ENCODE measurements around the gene SKAP1. TPM values are rescaled to one million over a fixed set of nuclear protein-coding genes. Genes with fewer than 3 reads are reported as not detected.

Gene SKAP1
- total and polyA plus RNA-seq, 8 donors, result 2.4 to 4.4 (median 3.2) TPM; not detected in 2

DNA sequence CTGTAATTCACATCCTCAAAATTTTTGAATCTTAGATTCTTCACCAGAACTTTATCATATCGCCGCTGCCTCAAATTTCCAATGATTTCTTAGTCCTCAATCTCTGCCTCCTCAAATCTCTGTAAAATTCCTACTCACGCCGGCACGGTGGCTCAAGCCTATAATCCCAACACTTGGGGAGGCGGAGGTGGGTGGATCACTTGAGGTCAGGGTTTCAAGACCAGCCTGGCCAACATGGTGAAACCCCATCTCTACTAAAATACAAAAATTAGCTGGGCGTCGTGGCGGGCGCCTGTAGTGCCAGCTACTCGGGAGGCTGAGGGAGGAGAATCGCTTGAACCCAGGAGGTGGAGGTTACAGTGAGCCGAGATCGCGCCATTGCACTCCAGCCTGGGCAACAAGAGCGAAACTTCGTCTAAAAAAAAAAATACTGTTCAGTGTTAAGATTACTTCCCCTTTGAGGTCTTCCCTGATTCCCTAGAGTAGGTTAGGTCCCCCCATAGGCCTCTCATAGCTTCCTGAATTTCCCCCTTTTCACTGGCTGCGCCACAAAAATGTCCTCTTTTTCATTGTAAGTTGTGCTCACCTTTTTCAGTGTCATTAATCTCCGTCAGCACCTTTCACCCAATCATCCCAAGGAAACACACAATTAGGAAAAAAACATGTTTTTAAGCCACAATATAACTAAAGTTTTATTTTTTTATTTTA, 327.8 kb downstream of the SKAP1 start:
- Histone ChIP-seq H3K9me3 (no peaks in the 10 kb centered on the region), H3K4me1 (peaks cover 5 to 48% (median 34%) of the 10 kb centered on the region in 4 donors), H3K27ac (peak overlapping the region in 3 of 5 donors; percentile 38 to 93 (median 89)), H3K36me3 (no peaks in the 10 kb centered on the region), H3K4me3 (peak overlapping the region in 2 of 4 donors; percentile 81 to 85), H3K27me3 (no peaks in the 10 kb centered on the region)
- 78 to 89% (median 82%) methylated on average over 19 of the region's 19 CpGs for WGBS, 5 donors
- intact Hi-C loops (cut with DNase I; ENCODE audit: low total_unique reads), result no loop called here
- no peak for TF ChIP-seq POLR2A (IDR thresholded peaks at IDR 0.05)
- no peak for TF ChIP-seq POLR2AphosphoS5 (IDR thresholded peaks at IDR 0.05)
- TF ChIP-seq, protein P1, sequence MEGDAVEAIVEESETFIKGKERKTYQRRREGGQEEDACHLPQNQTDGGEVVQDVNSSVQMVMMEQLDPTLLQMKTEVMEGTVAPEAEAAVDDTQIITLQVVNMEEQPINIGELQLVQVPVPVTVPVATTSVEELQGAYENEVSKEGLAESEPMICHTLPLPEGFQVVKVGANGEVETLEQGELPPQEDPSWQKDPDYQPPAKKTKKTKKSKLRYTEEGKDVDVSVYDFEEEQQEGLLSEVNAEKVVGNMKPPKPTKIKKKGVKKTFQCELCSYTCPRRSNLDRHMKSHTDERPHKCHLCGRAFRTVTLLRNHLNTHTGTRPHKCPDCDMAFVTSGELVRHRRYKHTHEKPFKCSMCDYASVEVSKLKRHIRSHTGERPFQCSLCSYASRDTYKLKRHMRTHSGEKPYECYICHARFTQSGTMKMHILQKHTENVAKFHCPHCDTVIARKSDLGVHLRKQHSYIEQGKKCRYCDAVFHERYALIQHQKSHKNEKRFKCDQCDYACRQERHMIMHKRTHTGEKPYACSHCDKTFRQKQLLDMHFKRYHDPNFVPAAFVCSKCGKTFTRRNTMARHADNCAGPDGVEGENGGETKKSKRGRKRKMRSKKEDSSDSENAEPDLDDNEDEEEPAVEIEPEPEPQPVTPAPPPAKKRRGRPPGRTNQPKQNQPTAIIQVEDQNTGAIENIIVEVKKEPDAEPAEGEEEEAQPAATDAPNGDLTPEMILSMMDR (IDR thresholded peaks at IDR 0.05), result no peak
- TF ChIP-seq EP300 (IDR thresholded peaks at IDR 0.05), result no peak
- no peak for DNase-seq

DNA sequence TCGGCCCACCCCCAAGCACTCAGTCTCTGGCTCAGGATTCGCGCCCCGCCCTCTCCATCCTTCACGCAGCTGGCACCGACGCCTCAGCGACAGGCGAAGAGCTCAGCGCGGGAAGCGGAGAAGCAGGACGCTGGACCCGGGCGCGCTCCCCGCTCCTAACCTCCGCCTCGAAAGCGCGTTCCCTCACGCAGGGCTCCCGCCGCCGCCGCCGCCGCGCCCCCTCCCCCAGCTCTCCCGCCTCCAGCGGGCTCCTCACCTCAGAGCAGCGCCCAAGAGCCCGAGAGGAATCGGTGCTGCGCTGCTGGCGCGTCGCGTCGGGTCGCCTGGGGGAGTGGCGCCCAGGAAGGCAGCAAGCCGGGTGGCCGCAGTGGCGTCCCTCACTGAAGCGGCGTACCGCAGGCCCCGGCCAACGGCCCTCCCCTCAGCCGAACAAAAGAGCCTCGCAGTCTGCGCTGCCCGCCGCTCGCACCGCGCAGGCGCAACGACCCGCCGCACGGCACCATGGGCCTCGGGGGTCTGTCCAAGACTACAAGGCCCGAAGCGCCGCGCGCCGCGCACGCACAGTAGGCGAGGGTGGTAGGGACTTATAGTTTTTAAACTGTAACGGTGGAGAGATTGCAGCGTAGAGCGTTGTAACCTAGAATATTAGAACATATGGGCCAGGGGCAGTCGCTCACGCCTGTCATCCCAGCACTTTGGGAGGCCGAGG, 328.8 kb downstream of the SKAP1 start, which contains the start of gene CBX1:
CBX1 (minus strand) TSS at position 467 of the 709 bp plus-strand sequence. CDS start 24,474 bp downstream, outside the sequence.
- Histone ChIP-seq H3K27me3 (no peaks in the 10 kb centered on the region), H3K4me3 (peak within 1 kb of the TSS; percentile 81 to 95 (median 90)), H3K36me3 (no peaks in the 10 kb centered on the region), H3K4me1 (peaks cover 5 to 41% (median 28%) of the 10 kb centered on the region in 4 donors), H3K9me3 (no peaks in the 10 kb centered on the region), H3K27ac (peak within 1 kb of the TSS; percentile 84 to 93 (median 89))
- 0 to 1% (median 0%) methylated on average over 49 to 79 of the region's 79 CpGs for WGBS, 5 donors
- intact Hi-C loops (cut with DNase I; ENCODE audit: low total_unique reads), result no loop called here
- TF ChIP-seq, protein P1 (IDR thresholded peaks at IDR 0.05), result no peak
- no peak for TF ChIP-seq POLR2A (IDR thresholded peaks at IDR 0.05)
- peak; percentile 70 to 94 (median 93) for TF ChIP-seq POLR2AphosphoS5 (IDR thresholded peaks at IDR 0.05)
- no peak for TF ChIP-seq EP300 (IDR thresholded peaks at IDR 0.05)
- peak; percentile 94 to 99 for DNase-seq

GRCh38 chr17:48100591-48101011, 329.4 kb downstream of the SKAP1 start:
- no peak for TF ChIP-seq POLR2AphosphoS5 (IDR thresholded peaks at IDR 0.05)
- TF ChIP-seq EP300 (IDR thresholded peaks at IDR 0.05), result no peak
- no peak for TF ChIP-seq POLR2A (IDR thresholded peaks at IDR 0.05)
- TF ChIP-seq, protein P1 (IDR thresholded peaks at IDR 0.05), result no peak
- WGBS, 5 donors, result 0 to 3% (median 2%) methylated on average over 16 to 23 of the region's 23 CpGs
- intact Hi-C loops (cut with DNase I; ENCODE audit: low total_unique reads), result no loop called here
- no peaks in the 10 kb centered on the region for H3K9me3 ChIP-seq
- H3K4me3 ChIP-seq, result peak overlapping the region; percentile 81 to 95 (median 90)
- peaks cover 5 to 47% (median 29%) of the 10 kb centered on the region in 4 donors for H3K4me1 ChIP-seq
- H3K27ac ChIP-seq, result peak overlapping the region; percentile 84 to 93 (median 89)
- peak; percentile 46 to 81 for DNase-seq
- H3K27me3 ChIP-seq, result no peaks in the 10 kb centered on the region
- H3K36me3 ChIP-seq, result peaks cover 0 to under 1% (median under 1%) of the 10 kb centered on the region in 4 donors

DNA sequence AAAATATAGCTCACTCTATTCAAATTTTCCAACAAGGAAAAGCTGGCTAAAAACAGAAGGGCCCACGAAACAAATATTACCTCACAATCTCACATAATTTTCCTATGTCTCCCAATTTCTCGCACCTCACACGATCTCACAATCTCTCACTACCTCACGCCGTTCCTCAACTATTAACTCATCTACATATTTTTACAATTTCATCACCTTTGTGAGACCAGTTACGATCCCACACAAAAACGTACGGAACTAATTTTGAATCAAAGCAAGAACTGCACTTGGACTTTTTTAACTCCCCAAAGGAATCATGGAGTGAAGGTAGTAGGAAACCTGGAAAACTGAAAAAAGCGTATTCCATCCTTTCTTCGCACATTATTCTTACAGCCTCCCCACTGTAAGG, 329.9 kb downstream of the SKAP1 start:
- peak overlapping the region in 4 of 5 donors; percentile 84 to 93 (median 90) for H3K27ac ChIP-seq
- peak overlapping the region; percentile 81 to 95 (median 90) for H3K4me3 ChIP-seq
- peaks cover 0 to 5% (median 4%) of the 10 kb centered on the region in 4 donors for H3K36me3 ChIP-seq
- TF ChIP-seq EP300 (IDR thresholded peaks at IDR 0.05) (no peak), POLR2AphosphoS5 (IDR thresholded peaks at IDR 0.05) (no peak), POLR2A (IDR thresholded peaks at IDR 0.05) (no peak)
- TF ChIP-seq, protein P1 (IDR thresholded peaks at IDR 0.05), result no peak
- WGBS, 5 donors, result 26 to 40% (median 33%) methylated on average over 10 of the region's 10 CpGs
- no peaks in the 10 kb centered on the region for H3K9me3 ChIP-seq
- intact Hi-C loops (cut with DNase I; ENCODE audit: low total_unique reads), result no loop called here
- H3K27me3 ChIP-seq, result no peaks in the 10 kb centered on the region
- DNase-seq, result peak in 1 of 2 donors; percentile 21
- H3K4me1 ChIP-seq, result peaks cover 5 to 49% (median 31%) of the 10 kb centered on the region in 4 donors

Data from stomach (tissue), 9 donors.